ENCODE measurements around the gene GNAO1. TPM values are rescaled to one million over a fixed set of nuclear protein-coding genes. Genes with fewer than 3 reads are reported as not detected.

Gene GNAO1
- total and polyA plus RNA-seq, 2 of the 13 experiments (the other 11 are each of a cell fraction or from before 2014, with no cell fraction given): not detected

- Histone ChIP-seq H3K4me1 (ENCODE audit: insufficient read depth, low read length) (no peaks in the 10 kb centered on the region), H3K9me3 (ENCODE audit: low read length) (no peaks in the 10 kb centered on the region), H3K4me3 (replicated peaks in 1 of 3; ENCODE audit: insufficient read depth in 1 of 3, low read depth in 2 of 3, low read length in 3 of 3) (no peak overlapping the region), H2AFZ (ENCODE audit: low read length) (no peak overlapping the region), H3K27ac (ENCODE audit: extremely low read length, insufficient read depth, low read length) (no peak overlapping the region), H3K9ac (ENCODE audit: insufficient read depth, low read depth, low read length) (no peak overlapping the region), H3K27me3 (ENCODE audit: control insufficient read depth in 1 of 2, insufficient read depth in 2 of 2, low read length in 2 of 2) (peaks cover 0 to 3% of the 10 kb centered on the region in 2 experiments; a peak in 1 of 5 replicates), H3K79me2 (ENCODE audit: insufficient read depth, low read length) (no peaks in the 10 kb centered on the region), H3K36me3 (replicated peaks in 1 of 2; ENCODE audit: control insufficient read depth in 1 of 2, insufficient read depth in 2 of 2, low read length in 2 of 2) (no peaks in the 10 kb centered on the region), H4K20me1 (ENCODE audit: insufficient read depth, low read length) (no peaks in the 10 kb centered on the region), H3K4me2 (ENCODE audit: low read depth, low read length) (no peak overlapping the region)
- ATAC-seq: no peak
- ChIA-PET CTCF (ENCODE audit: low intra/inter-chr PET ratio, low total read pairs) (no interaction called here), POLR2A (no interaction called here)
- intact Hi-C loops (cut with micrococcal nuclease; ENCODE audit: unreplicated experiment): no loop called here
- TF ChIP-seq ZNF547 (CRISPR knock-in tag; IDR thresholded peaks at IDR 0.05): no peak
- 40% methylated on average over 9 of the region's 9 CpGs for WGBS (ENCODE audit: low lambda C conversion rate)
- no peak for DNase-seq (ENCODE audit: low spot score)
- FAIRE-seq: no peak
- no TSS peak for BruUV-seq (replicated peaks)
- in situ Hi-C loops (cut with HindIII; ENCODE audit: extremely low pct_ligation_motif_present, low pct_unique_long_range_greater_than_20kb): no loop called here
These were observed 35.7 kb downstream of the GNAO1 start for GRCh38 chr16:56226845-56227525.

GRCh38 chr16:56227936-56228335 lies 36.6 kb downstream of the GNAO1 start:
- H4K20me1 ChIP-seq (ENCODE audit: insufficient read depth, low read length): no peaks in the 10 kb centered on the region
- no peak overlapping the region for H2AFZ ChIP-seq (ENCODE audit: low read length)
- H3K27me3 ChIP-seq (ENCODE audit: control insufficient read depth in 1 of 2, insufficient read depth in 2 of 2, low read length in 2 of 2): peaks cover 0 to 3% of the 10 kb centered on the region in 2 experiments; a peak in 1 of 5 replicates
- no peaks in the 10 kb centered on the region for H3K79me2 ChIP-seq (ENCODE audit: insufficient read depth, low read length)
- no peak for ATAC-seq
- POLR2A ChIA-PET: no interaction called here
- BruUV-seq (replicated peaks): no TSS peak
- no peak for DNase-seq (ENCODE audit: low spot score)
- H3K9me3 ChIP-seq (ENCODE audit: low read length): no peaks in the 10 kb centered on the region
- intact Hi-C loops (cut with micrococcal nuclease; ENCODE audit: unreplicated experiment) (no loop called here), in situ Hi-C loops (cut with HindIII; ENCODE audit: extremely low pct_ligation_motif_present, low pct_unique_long_range_greater_than_20kb) (no loop called here)
- H3K27ac ChIP-seq (ENCODE audit: extremely low read length, insufficient read depth, low read length): no peak overlapping the region
- WGBS (ENCODE audit: low lambda C conversion rate): 29% methylated on average over 5 of the region's 6 CpGs
- H3K36me3 ChIP-seq (replicated peaks in 1 of 2; ENCODE audit: control insufficient read depth in 1 of 2, insufficient read depth in 2 of 2, low read length in 2 of 2): no peaks in the 10 kb centered on the region
- H3K4me1 ChIP-seq (ENCODE audit: insufficient read depth, low read length): no peaks in the 10 kb centered on the region
- no peak overlapping the region for H3K4me3 ChIP-seq (replicated peaks in 1 of 3; ENCODE audit: insufficient read depth in 1 of 3, low read depth in 2 of 3, low read length in 3 of 3)
- CTCF ChIA-PET (ENCODE audit: low intra/inter-chr PET ratio, low total read pairs): no interaction called here
- H3K4me2 ChIP-seq (ENCODE audit: low read depth, low read length): no peak overlapping the region
- FAIRE-seq: no peak
- H3K9ac ChIP-seq (ENCODE audit: insufficient read depth, low read depth, low read length): no peak overlapping the region
- no peak for TF ChIP-seq PPARG (CRISPR knock-in tag; conservative IDR thresholded peaks at IDR 0.05)
- TF ChIP-seq HNF1A (IDR thresholded peaks at IDR 0.05; ENCODE audit: low read depth): no peak
- TF ChIP-seq HNF1A (CRISPR knock-in tag; IDR thresholded peaks at IDR 0.05; ENCODE audit: borderline replicate concordance): no peak
- TF ChIP-seq MIXL1 (CRISPR knock-in tag; IDR thresholded peaks at IDR 0.05): no peak
- TF ChIP-seq RARG (CRISPR knock-in tag; IDR thresholded peaks at IDR 0.05; ENCODE audit: low read depth): no peak
- no peak for TF ChIP-seq TCF7L2 (IDR thresholded peaks at IDR 0.05; ENCODE audit: low read depth, low read length)
- TF ChIP-seq ZNF12 (CRISPR knock-in tag; IDR thresholded peaks at IDR 0.05): no peak
- no peak for TF ChIP-seq FOXA3 (CRISPR knock-in tag; IDR thresholded peaks at IDR 0.05)

Data from HepG2 (cell line).